WERI-Rb-1 (cell line): Measurements from ENCODE around the gene HECTD4.
A peak's percentile ranks its signal among the peaks of the same experiment; 100 is the strongest.

Experiments
- DNase-seq: peaks from one replicate; pipeline ENCODE4 v3.0.0-alpha.2; 2020
- H3K27ac ChIP-seq: fragments of 250-450 bp; sonication (Bioruptor Pico); 2 replicates; pipeline ENCODE4 v1.5.1; 2020; ENCODE audit warnings: mild to moderate bottlenecking, moderate library complexity
- H3K27me3 ChIP-seq: fragments of 250-450 bp; sonication (Bioruptor Pico); 2 replicates; pipeline ENCODE4 v1.5.1; 2021; ENCODE audit warnings: mild to moderate bottlenecking, low read depth, moderate library complexity; ENCODE audit not compliant: insufficient read depth, severe bottlenecking
- H3K36me3 ChIP-seq: fragments of 250-450 bp; sonication (Bioruptor Pico); 2 replicates; pipeline ENCODE4 v1.5.1; 2020; ENCODE audit warnings: mild to moderate bottlenecking, moderate library complexity
- H3K4me3 ChIP-seq: 2 replicates; pipeline ENCODE4 v1.5.1; 2011; ENCODE audit warnings: low read depth, mild to moderate bottlenecking, control low read depth, low read length
- H3K9me3 ChIP-seq: fragments of 250-450 bp; sonication (Bioruptor Pico); 2 replicates; pipeline ENCODE4 v1.5.1; 2021; ENCODE audit warnings: mild to moderate bottlenecking, moderate library complexity; ENCODE audit not compliant: severe bottlenecking
- TF ChIP-seq, protein P1 (sequence below): IDR thresholded peaks from 2 replicates; pipeline ENCODE4 v1.5.1; 2011; ENCODE audit warnings: low read depth, mild to moderate bottlenecking, control low read depth, inconsistent platforms, low read length

The HECTD4 gene

DNA sequence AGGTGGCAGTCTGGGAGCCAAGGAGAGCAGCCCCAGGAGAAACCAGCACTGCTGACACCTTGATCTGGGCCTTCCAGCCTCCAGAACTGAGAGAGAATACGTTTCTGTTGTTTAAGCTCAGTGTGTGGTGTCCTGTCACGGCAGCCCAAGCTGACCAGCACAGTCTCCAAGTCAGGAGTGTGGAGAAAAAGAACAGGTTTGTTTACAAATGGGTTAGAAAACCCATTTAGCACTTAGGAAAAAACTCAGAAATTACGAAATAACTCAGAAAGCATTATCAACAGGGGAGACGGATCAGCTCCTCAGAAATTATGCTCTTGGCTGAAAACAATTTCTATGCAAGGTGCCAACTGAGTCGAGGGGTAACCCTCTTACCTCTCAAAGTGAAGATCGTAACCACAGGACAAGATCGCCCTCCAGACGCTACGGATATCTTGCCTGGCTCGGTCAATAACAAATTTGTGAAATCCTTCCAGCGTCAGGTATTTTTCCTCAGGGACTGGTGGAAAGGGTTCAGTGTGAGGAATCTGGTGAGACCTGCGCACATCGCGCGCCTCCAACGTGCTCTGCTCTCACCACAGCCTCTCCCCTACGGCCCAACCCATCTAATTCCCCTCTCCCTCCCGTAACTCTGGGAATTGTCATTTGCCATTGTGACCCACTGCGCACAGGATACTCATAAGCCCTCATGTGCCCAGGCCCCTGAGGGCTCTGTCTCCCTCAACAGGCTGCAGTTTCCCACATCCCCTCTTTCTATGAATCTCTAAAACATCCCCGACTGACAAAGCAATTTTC lies 206.7 kb downstream of the HECTD4 start:
- no peaks in the 10 kb centered on the region for H3K9me3 ChIP-seq
- no peaks in the 10 kb centered on the region for H3K27me3 ChIP-seq
- no peak overlapping the region for H3K27ac ChIP-seq
- H3K4me3 ChIP-seq: no peak overlapping the region
- no peak for DNase-seq
- TF ChIP-seq, protein P1, sequence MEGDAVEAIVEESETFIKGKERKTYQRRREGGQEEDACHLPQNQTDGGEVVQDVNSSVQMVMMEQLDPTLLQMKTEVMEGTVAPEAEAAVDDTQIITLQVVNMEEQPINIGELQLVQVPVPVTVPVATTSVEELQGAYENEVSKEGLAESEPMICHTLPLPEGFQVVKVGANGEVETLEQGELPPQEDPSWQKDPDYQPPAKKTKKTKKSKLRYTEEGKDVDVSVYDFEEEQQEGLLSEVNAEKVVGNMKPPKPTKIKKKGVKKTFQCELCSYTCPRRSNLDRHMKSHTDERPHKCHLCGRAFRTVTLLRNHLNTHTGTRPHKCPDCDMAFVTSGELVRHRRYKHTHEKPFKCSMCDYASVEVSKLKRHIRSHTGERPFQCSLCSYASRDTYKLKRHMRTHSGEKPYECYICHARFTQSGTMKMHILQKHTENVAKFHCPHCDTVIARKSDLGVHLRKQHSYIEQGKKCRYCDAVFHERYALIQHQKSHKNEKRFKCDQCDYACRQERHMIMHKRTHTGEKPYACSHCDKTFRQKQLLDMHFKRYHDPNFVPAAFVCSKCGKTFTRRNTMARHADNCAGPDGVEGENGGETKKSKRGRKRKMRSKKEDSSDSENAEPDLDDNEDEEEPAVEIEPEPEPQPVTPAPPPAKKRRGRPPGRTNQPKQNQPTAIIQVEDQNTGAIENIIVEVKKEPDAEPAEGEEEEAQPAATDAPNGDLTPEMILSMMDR: no peak
- peaks cover 49% of the 10 kb centered on the region for H3K36me3 ChIP-seq

DNA sequence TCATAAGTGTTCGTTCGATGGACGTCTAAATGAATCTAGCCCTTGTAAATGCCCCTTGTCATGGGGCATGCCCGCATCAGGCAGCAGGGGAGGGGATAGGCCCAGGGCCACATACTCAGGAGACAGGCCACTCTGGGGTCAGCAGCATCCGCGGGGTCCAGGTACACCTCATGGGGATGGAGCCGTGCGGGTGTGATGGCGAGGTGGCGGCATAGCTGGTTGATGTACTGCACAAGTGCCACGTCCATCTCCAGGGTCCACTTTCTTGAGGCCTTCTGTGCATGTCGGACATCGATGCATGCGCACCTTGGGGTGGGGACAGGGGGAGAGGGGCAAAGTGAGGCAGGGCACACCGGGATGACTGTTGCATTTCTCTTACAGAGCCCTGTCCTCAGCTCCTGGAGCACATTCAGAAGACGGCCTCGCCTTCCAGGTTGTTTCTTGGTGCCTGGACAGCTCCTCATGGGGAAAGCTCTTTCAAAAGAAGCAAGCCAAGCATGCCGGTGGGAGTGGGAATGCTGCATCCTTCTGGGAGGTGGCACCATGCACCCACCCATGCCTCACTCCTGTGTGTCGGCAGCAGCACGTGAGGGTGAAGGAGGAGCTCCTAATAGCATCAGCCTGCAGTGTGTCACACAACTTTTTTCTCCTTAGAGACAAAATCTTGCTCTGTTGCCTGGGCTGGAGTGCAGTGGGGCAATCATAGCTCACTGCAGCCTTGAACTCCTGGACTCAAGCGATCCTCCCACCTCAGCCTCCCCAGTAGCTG lies 209.5 kb downstream of the HECTD4 start:
- Histone ChIP-seq H3K36me3 (peaks cover 35% of the 10 kb centered on the region), H3K9me3 (no peaks in the 10 kb centered on the region), H3K27me3 (no peaks in the 10 kb centered on the region), H3K27ac (no peak overlapping the region), H3K4me3 (no peak overlapping the region)
- no peak for DNase-seq
- TF ChIP-seq, protein P1: no peak

DNA sequence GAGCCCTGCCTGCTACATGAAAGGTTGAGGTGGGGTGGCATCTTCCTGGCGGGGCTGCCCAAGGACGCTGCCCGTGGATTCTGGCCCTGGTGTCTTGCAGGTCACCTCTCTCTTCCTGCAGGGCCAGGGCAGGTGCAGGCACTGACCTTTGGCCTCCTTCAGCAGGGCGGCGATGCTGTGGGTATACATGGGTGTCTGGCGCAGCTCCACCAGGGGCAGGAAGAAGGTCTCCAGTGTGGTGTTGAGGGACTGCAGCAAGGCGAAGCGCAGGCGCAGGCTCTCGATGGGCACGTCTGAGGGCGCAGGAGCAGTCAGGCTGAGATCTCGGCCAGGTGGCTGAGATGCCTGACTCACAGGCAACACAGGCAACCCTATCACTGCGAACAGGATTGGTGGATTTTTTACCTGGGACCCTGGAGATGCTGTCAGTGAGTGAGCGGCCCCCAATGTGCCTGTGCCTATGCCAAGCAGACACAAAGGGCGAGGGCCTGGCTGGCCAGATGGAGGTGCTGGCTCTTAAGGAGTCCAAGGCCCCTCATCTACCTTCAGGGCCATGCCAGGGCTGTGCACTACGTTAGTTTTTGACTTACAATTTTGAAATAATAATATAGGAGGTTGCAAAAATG lies 211.1 kb downstream of the HECTD4 start:
- no peak overlapping the region for H3K27ac ChIP-seq
- no peak for DNase-seq
- H3K9me3 ChIP-seq: no peaks in the 10 kb centered on the region
- H3K4me3 ChIP-seq: no peak overlapping the region
- TF ChIP-seq, protein P1: no peak
- no peaks in the 10 kb centered on the region for H3K27me3 ChIP-seq
- H3K36me3 ChIP-seq: peaks cover 32% of the 10 kb centered on the region

DNA sequence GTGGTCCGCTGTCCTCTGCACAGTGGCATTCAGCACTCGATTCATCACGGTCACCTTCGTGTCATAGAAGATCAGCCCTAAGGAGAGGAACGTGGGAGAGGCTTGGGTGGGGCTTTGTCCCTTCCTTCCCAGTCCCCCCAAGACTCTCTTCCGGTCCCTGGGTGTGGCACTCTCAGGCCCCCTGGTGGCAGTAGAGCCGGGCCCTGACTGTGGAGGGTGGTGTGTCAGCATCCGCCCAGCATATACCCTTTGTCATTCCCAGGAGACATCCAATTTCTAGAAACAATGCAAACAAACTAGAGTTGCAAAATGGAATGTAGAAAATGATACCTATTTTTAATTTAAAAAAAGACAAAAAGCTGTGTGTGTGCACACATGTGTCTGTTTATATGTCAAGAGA lies 211.9 kb downstream of the HECTD4 start:
- Histone ChIP-seq H3K4me3 (no peak overlapping the region), H3K27ac (no peak overlapping the region), H3K9me3 (no peaks in the 10 kb centered on the region), H3K27me3 (no peaks in the 10 kb centered on the region), H3K36me3 (peaks cover 24% of the 10 kb centered on the region)
- TF ChIP-seq, protein P1: peak; percentile 69
- peak; percentile 42 for DNase-seq

DNA sequence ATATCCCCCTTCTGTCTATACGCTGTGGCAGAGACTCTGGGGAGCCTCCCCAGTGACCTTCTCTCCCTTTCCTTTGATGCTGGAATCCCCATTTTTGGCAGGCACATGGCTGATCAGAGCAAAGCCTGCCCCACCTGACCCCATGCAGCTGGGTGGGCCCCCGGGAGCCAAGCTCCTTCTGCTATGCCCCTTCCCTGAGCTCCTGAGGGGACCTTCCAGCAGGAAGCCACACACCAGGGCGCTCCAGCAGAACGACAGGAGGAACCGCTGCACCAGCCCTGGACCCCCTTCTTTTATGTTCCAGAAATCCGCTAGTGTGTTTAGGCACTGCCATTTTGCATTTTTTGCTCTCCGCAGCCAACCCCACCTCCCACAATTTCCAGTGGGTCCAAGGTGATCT lies 212.3 kb downstream of the HECTD4 start:
- H3K36me3 ChIP-seq: peaks cover 20% of the 10 kb centered on the region
- H3K27ac ChIP-seq: no peak overlapping the region

More for the DNA sequence above, 212.3 kb downstream of the HECTD4 start:
- no peaks in the 10 kb centered on the region for H3K9me3 ChIP-seq
- TF ChIP-seq, protein P1: no peak
- DNase-seq: no peak
- H3K4me3 ChIP-seq: no peak overlapping the region
- no peaks in the 10 kb centered on the region for H3K27me3 ChIP-seq
